A673 (cell line): Measurements from ENCODE around the gene SEMA4D.

Experiments
- CTCF ChIP-seq: fragments of 300-800, 200-600 bp; sonication (generic); conservative IDR thresholded peaks from 2 replicates; pipeline ENCODE4 v1.5.1; 2017; ENCODE audit warnings: low read depth, mild to moderate bottlenecking, antibody characterized with exemption, low read length, moderate library complexity, mixed read lengths
- EZH2 ChIP-seq: fragments of 200-600 bp; sonication (generic); IDR thresholded peaks from 2 replicates; pipeline ENCODE4 v1.6.1; 2017; ENCODE audit warnings: borderline replicate concordance, low read depth, mild to moderate bottlenecking, mixed read lengths, antibody characterized with exemption, low read length; ENCODE audit not compliant: poor library complexity, severe bottlenecking

GRCh38 chr9:89398621-89399020 lies 99.3 kb downstream of the SEMA4D start:
- no peak for TF ChIP-seq CTCF
- TF ChIP-seq EZH2: no peak
